ENCODE measurements around the gene SPG11. TPM values are rescaled to one million over a fixed set of nuclear protein-coding genes. Genes with fewer than 3 reads are reported as not detected.

The SPG11 gene
- total and polyA plus RNA-seq, 2 of the 13 experiments (the other 11 are each of a cell fraction or from before 2014, with no cell fraction given): 31.5 to 40.7 TPM

GRCh38 chr15:44711096-44711742, 47.8 kb upstream of the SPG11 start, which contains the start of the genes B2M and PATL2 (continued):
- TF ChIP-seq RARA (CRISPR knock-in tag; IDR thresholded peaks at IDR 0.05) (peak; percentile 26; the same call in 1 of the 2 replicates), JARID2 (CRISPR knock-in tag; IDR thresholded peaks at IDR 0.05; ENCODE audit: insufficient replicate concordance) (no peak), RBM22 (optimal IDR thresholded peaks at IDR 0.05; ENCODE audit: low read length) (no peak)

GRCh38 chr15:44710236-44711095, 47.0 kb upstream of the SPG11 start:
- no peak for FAIRE-seq
- BruUV-seq (replicated peaks): TSS peak; percentile 70
- CTCF ChIA-PET (ENCODE audit: low intra/inter-chr PET ratio, low total read pairs): no interaction called here
- POLR2A ChIA-PET: interaction anchor here (1.0 to 6.6 kb wide), 11 partner anchors 11 to 377 kb away, joined by 3 to 157 read pairs (median 9); partner anchors contain the start of genes EIF3J, SPG11 and TRIM69
- 31% methylated on average over 11 of the region's 11 CpGs for WGBS (ENCODE audit: low lambda C conversion rate)
- peaks cover 39% of the 10 kb centered on the region for H3K79me2 ChIP-seq (ENCODE audit: insufficient read depth, low read length)
- H2AFZ ChIP-seq (ENCODE audit: low read length): peak overlapping the region; percentile 94
- no peak for DNase-seq (ENCODE audit: low spot score)
- intact Hi-C loops (cut with micrococcal nuclease; ENCODE audit: unreplicated experiment) (loop anchor here (1.0 to 2.0 kb wide), 3 partner anchors 18 to 48 kb away; partner anchors contain the start of gene SPG11), in situ Hi-C loops (cut with HindIII; ENCODE audit: extremely low pct_ligation_motif_present, low pct_unique_long_range_greater_than_20kb) (no loop called here)
- peak overlapping the region; percentile 88 for H3K4me2 ChIP-seq (ENCODE audit: low read depth, low read length)
- ATAC-seq: no peak
- H3K4me1 ChIP-seq (ENCODE audit: insufficient read depth, low read length): peaks cover 36% of the 10 kb centered on the region
- peaks cover 0 to 7% of the 10 kb centered on the region in 2 experiments; a peak in 1 of 5 replicates for H3K36me3 ChIP-seq (replicated peaks in 1 of 2; ENCODE audit: control insufficient read depth in 1 of 2, insufficient read depth in 2 of 2, low read length in 2 of 2)
- peak overlapping the region; percentile 96 for H3K27ac ChIP-seq (ENCODE audit: extremely low read length, insufficient read depth, low read length)
- H3K27me3 ChIP-seq (ENCODE audit: control insufficient read depth in 1 of 2, insufficient read depth in 2 of 2, low read length in 2 of 2): no peaks in the 10 kb centered on the region; a peak in 1 of 5 replicates
- peaks cover 17% of the 10 kb centered on the region; the same call in 1 of the 2 replicates for H4K20me1 ChIP-seq (ENCODE audit: insufficient read depth, low read length)
- peak overlapping the region; percentile 94 for H3K9ac ChIP-seq (ENCODE audit: insufficient read depth, low read depth, low read length)
- peak overlapping the region; percentile 85 to 99 (median 96) for H3K4me3 ChIP-seq (replicated peaks in 1 of 3; ENCODE audit: insufficient read depth in 1 of 3, low read depth in 2 of 3, low read length in 3 of 3)
- no peaks in the 10 kb centered on the region for H3K9me3 ChIP-seq (ENCODE audit: low read length)
- TF ChIP-seq ZNF333 (CRISPR knock-in tag; IDR thresholded peaks at IDR 0.05; ENCODE audit: borderline replicate concordance) (no peak), CTCF (CRISPR knock-in tag; IDR thresholded peaks at IDR 0.05) (peak; percentile 57), PATZ1 (CRISPR knock-in tag; IDR thresholded peaks at IDR 0.05) (peak; percentile 44; the same call in 1 of the 2 replicates), NR2C2 (CRISPR knock-in tag; IDR thresholded peaks at IDR 0.05; ENCODE audit: borderline replicate concordance) (peak; percentile 4; the same call in 1 of the 2 replicates), RCOR2 (CRISPR knock-in tag; IDR thresholded peaks at IDR 0.05) (peak; percentile 63; the same call in 1 of the 2 replicates), EED (CRISPR knock-in tag; IDR thresholded peaks at IDR 0.05) (no peak), ZBTB2 (CRISPR knock-in tag; IDR thresholded peaks at IDR 0.05; ENCODE audit: low read depth) (no peak)
